ENCODE results near the gene PCSK6. TPM values are rescaled to one million over a fixed set of nuclear protein-coding genes. Genes with fewer than 3 reads are reported as not detected.

Gene PCSK6
- total and polyA plus RNA-seq, 2 of the 8 experiments (the other 6 are each of a cell fraction or from before 2014, with no cell fraction given) = 1.9 to 4.0 TPM

DNA sequence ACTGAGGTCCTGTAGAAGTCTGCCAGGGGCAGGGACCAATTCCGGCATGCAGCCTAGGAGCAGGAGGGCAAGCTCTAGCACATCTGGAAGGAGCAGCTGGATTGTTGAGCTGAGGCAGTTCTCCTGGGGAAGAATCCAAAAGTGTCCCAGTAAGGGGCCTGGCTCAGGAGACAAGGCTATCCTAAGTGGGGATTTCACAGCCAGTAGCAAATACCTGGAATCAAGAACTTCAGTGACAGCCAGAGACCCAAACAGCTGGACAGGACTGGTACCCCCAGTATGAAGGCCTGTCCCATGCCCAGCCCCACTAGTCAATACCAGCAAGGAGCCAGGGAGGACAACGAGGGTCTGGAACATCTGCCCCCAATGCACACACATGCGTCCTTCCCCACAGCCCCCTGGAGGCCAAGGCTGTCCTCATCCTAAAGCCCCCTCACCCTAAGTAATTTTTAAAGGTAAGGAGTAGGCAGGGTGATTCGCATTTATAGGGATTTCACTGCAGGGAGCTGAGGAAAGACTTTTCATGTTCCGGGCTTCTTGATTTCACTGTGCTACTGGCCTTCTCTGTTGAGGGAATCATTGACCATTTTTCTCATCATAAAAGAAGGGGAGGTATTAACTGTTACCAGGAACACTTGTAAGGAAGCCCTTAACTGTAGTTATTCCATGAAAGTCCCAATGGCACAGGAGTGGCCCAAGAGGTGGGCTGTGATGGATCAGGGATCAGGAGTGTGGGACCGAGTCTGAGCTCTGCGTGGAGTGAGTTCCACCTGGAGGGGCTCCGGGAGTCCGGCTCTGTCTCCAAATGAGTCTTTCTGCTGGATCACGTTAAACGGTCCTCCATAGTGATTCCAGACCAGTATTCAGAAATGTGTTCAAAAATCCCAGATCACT lies 235.1 kb downstream of the PCSK6 start:
- no peaks in the 10 kb centered on the region for H3K36me3 ChIP-seq (ENCODE audit: control insufficient read depth in 2 of 4, insufficient read depth in 4 of 4, low read length in 3 of 4)
- WGBS, 2 experiments (ENCODE audit: extremely low coverage in 1 of 2, insufficient coverage in 1 of 2, insufficient read length in 1 of 2, insufficient replicate concordance in 2 of 2, low coverage in 1 of 2, low lambda C conversion rate in 2 of 2, missing lambda C conversion rate in 1 of 2) = 87% methylated on average over 11 of the region's 11 CpGs; no CpG with 5 or more reads in 1 of the 2 experiments
- H3K18ac ChIP-seq (ENCODE audit: extremely low read depth, low read length) = no peak overlapping the region
- no peak overlapping the region for H3K56ac ChIP-seq (replicated peaks; ENCODE audit: insufficient read length, low read depth, low read length)
- H4K5ac ChIP-seq (ENCODE audit: insufficient read length, low read depth, low read length) = no peak overlapping the region
- peak overlapping the region; percentile 12 for H3K4ac ChIP-seq (replicated peaks; ENCODE audit: insufficient read length, low read depth, low read length)
- H3K4me2 ChIP-seq (ENCODE audit: insufficient read depth in 1 of 2, low read depth in 2 of 2, low read length in 2 of 2) = no peak overlapping the region
- H4K8ac ChIP-seq (ENCODE audit: extremely low read depth, insufficient read depth, low read length) = no peak overlapping the region
- TF ChIP-seq TBP (IDR thresholded peaks at IDR 0.05; ENCODE audit: low read depth, low read length) = no peak
- TF ChIP-seq, protein P1, sequence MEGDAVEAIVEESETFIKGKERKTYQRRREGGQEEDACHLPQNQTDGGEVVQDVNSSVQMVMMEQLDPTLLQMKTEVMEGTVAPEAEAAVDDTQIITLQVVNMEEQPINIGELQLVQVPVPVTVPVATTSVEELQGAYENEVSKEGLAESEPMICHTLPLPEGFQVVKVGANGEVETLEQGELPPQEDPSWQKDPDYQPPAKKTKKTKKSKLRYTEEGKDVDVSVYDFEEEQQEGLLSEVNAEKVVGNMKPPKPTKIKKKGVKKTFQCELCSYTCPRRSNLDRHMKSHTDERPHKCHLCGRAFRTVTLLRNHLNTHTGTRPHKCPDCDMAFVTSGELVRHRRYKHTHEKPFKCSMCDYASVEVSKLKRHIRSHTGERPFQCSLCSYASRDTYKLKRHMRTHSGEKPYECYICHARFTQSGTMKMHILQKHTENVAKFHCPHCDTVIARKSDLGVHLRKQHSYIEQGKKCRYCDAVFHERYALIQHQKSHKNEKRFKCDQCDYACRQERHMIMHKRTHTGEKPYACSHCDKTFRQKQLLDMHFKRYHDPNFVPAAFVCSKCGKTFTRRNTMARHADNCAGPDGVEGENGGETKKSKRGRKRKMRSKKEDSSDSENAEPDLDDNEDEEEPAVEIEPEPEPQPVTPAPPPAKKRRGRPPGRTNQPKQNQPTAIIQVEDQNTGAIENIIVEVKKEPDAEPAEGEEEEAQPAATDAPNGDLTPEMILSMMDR (IDR thresholded peaks at IDR 0.05; ENCODE audit: control extremely low read depth in 1 of 3, insufficient read depth in 1 of 3, low read depth in 1 of 3, low read length in 3 of 3) = peak in 2 of 3 experiments; percentile 18 to 22; a peak in 2 of 4 replicates
- TF ChIP-seq HDAC2 (IDR thresholded peaks at IDR 0.05; ENCODE audit: borderline replicate concordance in 1 of 2, low read depth in 2 of 2, low read length in 2 of 2) = no peak
- H3K27ac ChIP-seq (ENCODE audit: low read depth, low read length) = no peak overlapping the region
- no peak overlapping the region for H3K14ac ChIP-seq (ENCODE audit: insufficient read length)
- peaks cover 5% of the 10 kb centered on the region; the same call in 1 of the 2 replicates for H3K79me1 ChIP-seq (ENCODE audit: low read depth, low read length)
- DNase-seq (ENCODE audit: low read depth in 1 of 2, low spot score in 2 of 2) (no peak), FAIRE-seq (no peak)
- H2BK120ac ChIP-seq (replicated peaks; ENCODE audit: low read depth, low read length) = no peak overlapping the region
- H3K23me2 ChIP-seq (ENCODE audit: low read depth, low read length) = peaks cover 13% of the 10 kb centered on the region
- H2BK5ac ChIP-seq (ENCODE audit: low read depth, low read length) = no peak overlapping the region
- peak overlapping the region; percentile 29 for H4K91ac ChIP-seq (replicated peaks; ENCODE audit: insufficient read length, low read length)
- peaks cover 13 to 20% of the 10 kb centered on the region in 2 experiments for H3K79me2 ChIP-seq (ENCODE audit: control insufficient read depth in 1 of 2, insufficient read depth in 2 of 2, low read length in 2 of 2)
- peak overlapping the region; percentile 72; the same call in 1 of the 2 replicates for H2BK15ac ChIP-seq (ENCODE audit: low read length)
- no peaks in the 10 kb centered on the region for H3K9me3 ChIP-seq (ENCODE audit: insufficient read depth in 2 of 2, low read depth in 1 of 2, low read length in 1 of 2)
- POLR2A ChIA-PET (ENCODE audit: partially characterized antibody) = interaction anchor here (0.6 to 5.1 kb wide), 8 partner anchors 10 to 245 kb away, joined by 3 to 18 read pairs (median 4); no protein-coding TSS in a partner anchor
- peaks cover 8 to 17% (median 13%) of the 10 kb centered on the region in 4 experiments for H3K4me1 ChIP-seq (replicated peaks in 1 of 4; ENCODE audit: control insufficient read depth in 3 of 4, insufficient read depth in 4 of 4, low read length in 3 of 4)
- H3K23ac ChIP-seq (ENCODE audit: insufficient read length) = no peak overlapping the region
- peaks cover 4 to 10% of the 10 kb centered on the region in 2 experiments for H4K20me1 ChIP-seq (replicated peaks in 1 of 2; ENCODE audit: control insufficient read depth in 1 of 2, insufficient read depth in 2 of 2, low read length in 2 of 2)
- H3K27me3 ChIP-seq (replicated peaks in 1 of 4; ENCODE audit: control insufficient read depth in 3 of 4, extremely low read depth in 1 of 4, insufficient read depth in 3 of 4, low read length in 3 of 4) = peaks cover 0 to 3% (median 0%) of the 10 kb centered on the region in 4 experiments; a peak in 3 of 7 replicates
- H2BK20ac ChIP-seq (ENCODE audit: low read length) = peak overlapping the region; percentile 90; the same call in 1 of the 2 replicates
- no peak overlapping the region for H3K9ac ChIP-seq (replicated peaks in 1 of 4; ENCODE audit: extremely low read depth in 1 of 4, low read depth in 3 of 4, low read length in 3 of 4)
- CTCF ChIA-PET (ENCODE audit: partially characterized antibody) = interaction anchor here (0.7 to 9.9 kb wide), 15 partner anchors 9 to 401 kb away, joined by 3 to 216 read pairs (median 4); partner anchors contain the start of gene LRRK1
- peak overlapping the region; percentile 63; the same call in 1 of the 2 replicates for H2BK12ac ChIP-seq (ENCODE audit: low read depth, low read length)
- H2AK5ac ChIP-seq (ENCODE audit: low read depth, low read length) = no peak overlapping the region
- H3K4me3 ChIP-seq (ENCODE audit: extremely low read depth in 1 of 4, insufficient read depth in 2 of 4, low read depth in 3 of 4, low read length in 4 of 4) = no peak overlapping the region
- no peak overlapping the region for H2AFZ ChIP-seq (ENCODE audit: low read length)

Data from H1 (cell line).